HG02571 (cell line): Measurements from ENCODE around the gene AP5Z1.
"Not testable (repeated sequence)": the region's sequence is repeated elsewhere in the genome, so short reads cannot be mapped to it uniquely, and the experiment has no call there.

Experiments
- ATAC-seq: cut with Tn5 transposase; IDR thresholded peaks from one replicate; pipeline ENCODE4 v1.9.1; 2021; ENCODE audit warnings: mild to moderate bottlenecking, moderate library complexity; ENCODE audit not compliant: unreplicated experiment

The AP5Z1 gene

DNA sequence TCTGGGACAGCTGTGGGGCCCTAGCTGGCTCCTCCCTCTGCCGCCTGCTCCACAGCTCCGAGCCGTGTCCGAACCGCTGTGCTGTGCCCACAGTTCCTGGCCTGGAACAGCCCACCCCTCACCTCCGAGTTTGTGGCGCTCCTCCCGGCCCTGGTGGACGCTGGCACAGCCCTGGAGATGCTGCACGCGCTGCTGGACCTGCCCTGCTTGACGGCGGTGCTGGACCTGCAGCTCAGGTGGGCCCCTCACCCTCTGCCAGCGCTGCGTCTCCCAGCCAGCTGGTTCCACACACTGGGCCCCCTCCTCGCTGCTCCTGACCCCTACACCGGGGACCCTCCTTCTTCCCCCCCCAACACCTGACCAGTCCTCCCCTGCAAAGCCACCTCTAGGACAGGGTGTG is 12.1 kb downstream of the AP5Z1 start:
- no peak for ATAC-seq

- no peak for ATAC-seq
These were observed 12.7 kb downstream of the AP5Z1 start for GRCh38 chr7:4787947-4788626.

DNA sequence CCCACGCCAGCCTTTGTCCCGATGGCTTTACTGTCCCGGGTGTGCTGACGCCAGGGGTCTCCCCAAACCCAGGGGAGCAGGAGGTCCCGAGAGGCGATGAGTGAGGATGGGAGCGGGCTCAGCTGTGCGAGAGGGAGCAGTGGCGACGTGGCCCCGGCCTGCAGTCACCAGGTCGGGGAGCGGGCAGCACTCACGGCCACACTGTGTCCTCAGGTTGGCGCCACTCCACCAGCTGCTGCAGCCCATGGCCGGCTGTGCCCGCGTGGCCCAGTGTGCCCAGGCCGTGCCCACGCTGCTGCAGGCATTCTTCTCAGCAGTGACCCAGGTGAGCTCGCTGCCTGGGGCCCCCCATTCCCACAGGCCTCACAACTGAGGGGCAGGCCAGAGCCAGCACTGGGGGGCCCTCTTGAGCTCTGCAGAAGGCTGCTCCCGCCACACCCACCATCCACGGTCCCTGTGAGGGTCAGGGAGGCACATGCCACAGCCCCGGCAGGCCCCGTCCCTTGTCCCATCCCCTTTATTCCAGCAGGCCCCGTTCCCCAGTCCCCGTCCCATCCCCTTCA is 13.3 kb downstream of the AP5Z1 start:
- no peak for ATAC-seq

GRCh38 chr7:4789194-4790077 is 14.0 kb downstream of the AP5Z1 start:
- no peak for ATAC-seq

DNA sequence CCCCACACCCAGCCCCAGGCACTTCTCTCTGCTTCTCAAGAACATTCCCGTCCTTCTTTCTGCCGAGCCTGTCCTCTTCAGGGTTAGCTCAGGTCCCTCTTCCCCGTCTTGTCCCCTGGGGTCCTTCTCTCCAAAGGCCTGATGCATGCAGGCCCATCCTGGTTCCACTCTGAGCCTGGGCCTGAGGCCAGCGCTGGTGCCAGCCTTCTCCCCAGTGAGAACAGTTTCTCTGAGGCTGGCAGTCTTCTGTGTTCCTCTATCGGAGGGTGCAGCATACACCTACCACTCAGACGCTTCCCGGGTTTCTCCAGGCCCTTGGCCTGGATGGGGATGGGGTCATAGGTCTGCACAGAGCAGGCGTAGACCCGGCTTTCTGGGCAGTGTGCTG is 14.6 kb downstream of the AP5Z1 start:
- no peak for ATAC-seq

DNA sequence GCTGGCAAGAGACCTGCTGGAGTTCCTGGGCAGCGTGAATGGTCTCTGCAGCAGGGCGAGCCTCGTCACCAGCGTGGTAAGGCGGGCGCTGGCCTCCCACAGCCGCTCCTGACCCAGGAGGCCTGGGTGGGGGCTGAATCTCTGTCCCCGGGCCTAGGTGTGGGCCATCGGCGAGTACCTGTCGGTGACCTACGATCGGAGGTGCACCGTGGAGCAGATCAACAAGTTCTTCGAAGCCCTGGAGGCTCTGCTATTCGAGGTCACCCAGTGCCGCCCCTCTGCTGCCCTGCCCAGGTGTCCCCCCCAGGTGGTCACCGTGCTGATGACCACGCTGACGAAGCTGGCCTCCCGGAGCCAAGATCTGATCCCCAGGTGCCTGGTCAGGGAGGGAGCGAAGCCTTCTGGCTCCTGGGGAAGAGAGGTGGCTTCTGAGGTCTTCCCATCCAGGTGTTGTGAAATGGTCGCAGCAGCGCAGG is 15.1 kb downstream of the AP5Z1 start:
- ATAC-seq, result no peak

- no peak for ATAC-seq
These were observed 15.8 kb downstream of the AP5Z1 start for GRCh38 chr7:4791101-4791737.

DNA sequence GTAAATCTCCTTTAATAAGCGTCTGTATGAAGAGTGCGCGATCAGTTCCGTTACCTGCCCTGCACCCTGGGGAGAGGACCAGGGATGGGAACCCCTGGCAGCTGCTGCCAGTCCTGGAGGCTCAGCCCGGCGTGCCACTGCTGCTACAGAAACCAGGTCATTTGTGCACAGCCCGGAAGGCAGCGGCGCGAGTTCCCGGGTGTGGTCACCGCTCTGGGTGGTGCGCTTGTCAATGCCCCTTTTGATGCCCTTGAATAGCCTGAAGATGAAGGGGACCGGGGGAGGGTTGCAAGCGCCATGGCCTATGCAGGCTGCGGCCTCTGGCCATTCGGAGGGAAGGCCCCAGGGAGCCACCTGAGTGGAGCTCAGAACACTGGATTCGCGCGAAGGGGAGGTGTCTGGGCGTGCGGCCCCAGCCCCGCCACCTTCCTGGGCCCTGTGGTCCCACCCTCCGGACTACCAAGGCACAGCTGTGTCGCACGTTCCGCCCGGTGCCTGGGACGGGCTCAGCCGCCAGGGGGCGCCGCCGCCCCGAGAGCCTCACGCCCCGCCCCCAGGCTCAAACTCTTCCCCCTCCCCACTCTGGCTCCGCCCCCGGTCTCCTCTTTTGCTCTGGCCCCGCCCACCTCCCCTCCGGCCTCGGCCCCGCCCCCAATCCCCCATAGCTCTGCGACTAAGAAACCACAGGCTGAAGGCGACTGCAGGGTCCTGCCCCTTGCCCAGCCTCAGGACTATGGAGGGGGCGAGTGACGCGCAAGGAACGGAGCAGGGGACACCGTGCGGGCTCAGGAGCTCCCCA is 16.5 kb downstream of the AP5Z1 start:
- no peak for ATAC-seq

DNA sequence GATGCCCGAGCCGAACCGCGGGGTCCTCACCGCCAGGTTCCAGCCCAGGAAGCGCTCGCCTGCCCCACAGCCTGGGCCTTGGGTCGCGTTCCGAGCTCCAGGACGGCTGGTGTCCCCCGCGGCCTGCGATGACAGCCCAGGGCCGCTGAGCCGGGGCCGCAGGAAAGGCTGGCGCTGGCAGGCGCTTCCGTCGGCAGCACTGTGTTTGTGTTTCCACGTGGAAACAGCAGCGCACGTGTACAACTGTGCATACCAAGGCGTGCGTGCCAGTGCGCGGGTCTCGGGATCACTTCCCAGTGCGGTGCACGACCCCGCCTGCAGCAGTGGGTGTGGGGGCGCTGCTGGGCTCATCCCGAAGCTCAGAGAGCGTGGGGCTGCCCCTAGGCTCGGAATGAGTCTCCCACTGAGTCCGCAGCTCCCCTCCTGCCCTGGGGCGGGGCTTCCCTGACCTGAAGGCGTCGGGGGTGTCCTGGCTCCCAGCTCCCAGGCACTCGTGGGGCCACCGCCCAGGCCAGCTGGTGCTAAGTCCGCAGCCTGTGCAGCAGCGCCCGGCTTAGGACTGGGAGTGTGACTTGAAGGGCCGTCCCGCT is 17.2 kb downstream of the AP5Z1 start:
- ATAC-seq, result no peak

- ATAC-seq, result not testable (repeated sequence)
These were observed 18.1 kb downstream of the AP5Z1 start for GRCh38 chr7:4793385-4793993.

DNA sequence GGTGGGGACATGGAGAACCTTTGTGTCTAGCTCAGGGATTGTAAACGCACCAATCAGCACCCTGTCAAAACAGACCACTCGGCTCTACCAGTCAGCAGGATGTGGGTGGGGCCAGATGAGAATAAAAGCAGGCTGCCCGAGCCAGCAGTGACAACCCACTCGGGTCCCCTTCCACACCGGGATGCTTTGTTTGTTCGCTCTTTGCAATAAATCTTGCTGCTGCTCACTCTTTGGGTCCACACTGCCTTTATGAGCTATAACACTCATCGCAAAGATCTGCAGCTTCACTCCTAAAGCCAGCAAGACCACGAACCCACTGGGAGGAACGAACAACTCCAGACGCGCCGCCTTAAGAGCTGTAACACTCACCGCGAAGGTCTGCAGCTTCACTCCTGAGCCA is 18.7 kb downstream of the AP5Z1 start:
- ATAC-seq, result not testable (repeated sequence)

- no peak for ATAC-seq
These were observed 19.3 kb downstream of the AP5Z1 start for GRCh38 chr7:4794591-4795350.

DNA sequence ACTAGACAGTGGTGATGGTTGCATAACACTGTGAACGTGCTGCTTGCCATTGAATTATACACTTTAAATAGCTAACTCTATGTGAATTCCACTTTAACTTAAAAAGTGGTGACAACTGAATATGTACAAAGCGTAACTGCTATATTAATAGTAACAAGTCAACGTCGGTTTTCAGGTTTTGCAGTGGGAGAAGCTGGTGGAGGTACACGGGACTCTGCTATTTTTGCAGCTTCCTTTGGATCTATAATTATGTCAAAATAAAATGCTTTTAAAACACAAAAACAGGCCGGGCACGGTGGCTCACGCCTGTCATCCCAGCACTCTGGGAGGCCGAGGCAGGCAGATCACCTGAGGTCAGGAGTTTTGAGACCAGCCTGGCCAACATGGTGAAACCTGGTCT is 21.0 kb downstream of the AP5Z1 start:
- ATAC-seq, result no peak

- ATAC-seq, result peak; percentile 70
These were observed 22.7 kb downstream of the AP5Z1 start for GRCh38 chr7:4797858-4798705.

- ATAC-seq, result no peak
These were observed 23.3 kb downstream of the AP5Z1 start for GRCh38 chr7:4798706-4799235.

- ATAC-seq, result no peak
These were observed 24.3 kb downstream of the AP5Z1 start for GRCh38 chr7:4799508-4800268.

DNA sequence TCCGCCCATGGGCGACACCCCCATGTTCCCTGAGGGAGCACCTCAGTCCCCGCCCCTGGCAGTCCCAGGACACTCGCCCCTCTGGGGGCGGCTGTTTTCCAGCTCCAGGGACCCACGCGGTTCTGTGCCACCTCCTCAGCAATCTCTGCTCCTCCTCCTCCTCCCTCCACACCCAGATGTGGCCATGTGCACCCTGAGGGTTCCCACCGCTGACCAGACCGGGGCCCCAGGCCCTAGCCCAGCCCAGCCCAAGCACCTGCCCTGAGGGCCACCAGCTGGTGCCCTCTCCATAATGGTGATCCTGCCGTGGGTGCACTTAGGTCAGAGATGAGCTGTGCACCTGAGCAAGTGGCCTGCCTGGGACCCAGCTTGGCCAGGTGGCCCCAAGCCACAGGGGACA is 25.1 kb downstream of the AP5Z1 start:
- ATAC-seq, result no peak
